ENCODE measurements around the gene SULT2B1.
"Not testable (repeated sequence)": the region's sequence is repeated elsewhere in the genome, so short reads cannot be mapped to it uniquely, and the experiment has no call there.

The SULT2B1 gene

DNA sequence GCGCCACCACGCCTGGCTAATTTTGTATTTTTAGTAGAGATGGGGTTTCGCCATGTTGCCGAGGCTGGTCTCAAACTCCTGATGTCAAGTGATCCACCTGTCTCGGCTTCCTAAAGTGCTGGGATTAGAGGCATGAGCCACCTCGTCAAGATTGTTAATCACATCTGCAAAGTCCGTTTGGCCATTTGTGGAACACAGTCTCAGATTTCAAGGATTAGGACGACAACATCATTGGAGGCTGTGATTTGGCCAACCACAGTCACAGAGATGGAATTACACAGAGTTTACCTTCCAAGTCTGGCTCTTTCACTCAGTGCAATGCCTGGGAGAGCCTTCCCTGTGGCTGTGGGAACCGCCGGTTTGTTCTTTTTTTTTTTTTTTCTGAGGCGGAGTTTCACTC is 17.8 kb downstream of the SULT2B1 start:
- TF ChIP-seq, protein P1, sequence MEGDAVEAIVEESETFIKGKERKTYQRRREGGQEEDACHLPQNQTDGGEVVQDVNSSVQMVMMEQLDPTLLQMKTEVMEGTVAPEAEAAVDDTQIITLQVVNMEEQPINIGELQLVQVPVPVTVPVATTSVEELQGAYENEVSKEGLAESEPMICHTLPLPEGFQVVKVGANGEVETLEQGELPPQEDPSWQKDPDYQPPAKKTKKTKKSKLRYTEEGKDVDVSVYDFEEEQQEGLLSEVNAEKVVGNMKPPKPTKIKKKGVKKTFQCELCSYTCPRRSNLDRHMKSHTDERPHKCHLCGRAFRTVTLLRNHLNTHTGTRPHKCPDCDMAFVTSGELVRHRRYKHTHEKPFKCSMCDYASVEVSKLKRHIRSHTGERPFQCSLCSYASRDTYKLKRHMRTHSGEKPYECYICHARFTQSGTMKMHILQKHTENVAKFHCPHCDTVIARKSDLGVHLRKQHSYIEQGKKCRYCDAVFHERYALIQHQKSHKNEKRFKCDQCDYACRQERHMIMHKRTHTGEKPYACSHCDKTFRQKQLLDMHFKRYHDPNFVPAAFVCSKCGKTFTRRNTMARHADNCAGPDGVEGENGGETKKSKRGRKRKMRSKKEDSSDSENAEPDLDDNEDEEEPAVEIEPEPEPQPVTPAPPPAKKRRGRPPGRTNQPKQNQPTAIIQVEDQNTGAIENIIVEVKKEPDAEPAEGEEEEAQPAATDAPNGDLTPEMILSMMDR (IDR thresholded peaks at IDR 0.05; ENCODE audit: extremely low read depth, insufficient read depth, missing control alignments), result no peak
- in situ Hi-C loops (cut with MboI; ENCODE audit: low pct_unique_long_range_greater_than_20kb, low sequenced_read_pairs, unreplicated experiment), result no loop called here
- DNase-seq (ENCODE audit: low spot score), result no peak

- in situ Hi-C loops (cut with MboI; ENCODE audit: low pct_unique_long_range_greater_than_20kb, low sequenced_read_pairs, unreplicated experiment), result no loop called here
- no peak for DNase-seq (ENCODE audit: low spot score)
- TF ChIP-seq, protein P1 (IDR thresholded peaks at IDR 0.05; ENCODE audit: extremely low read depth, insufficient read depth, missing control alignments), result no peak
Observed at GRCh38 chr19:48571378-48572162, 19.6 kb downstream of the SULT2B1 start.

DNA sequence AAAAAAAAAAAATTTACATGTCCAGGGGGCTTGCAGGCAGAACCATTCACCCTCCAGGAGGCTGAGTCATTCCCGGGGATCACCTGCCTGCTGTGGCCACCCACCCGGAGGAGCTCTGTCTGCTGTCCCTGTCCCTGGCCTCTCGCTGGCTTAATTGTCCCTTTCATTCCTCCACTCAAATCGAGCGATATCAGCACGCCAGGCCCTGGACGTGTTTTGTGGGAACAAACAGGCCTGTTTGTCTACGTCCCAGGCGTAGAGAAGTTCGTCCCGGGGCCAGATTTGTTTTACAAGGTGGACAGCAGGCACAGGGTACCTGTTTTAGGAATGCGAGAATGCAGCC is 21.2 kb downstream of the SULT2B1 start:
- TF ChIP-seq, protein P1 (IDR thresholded peaks at IDR 0.05; ENCODE audit: extremely low read depth, insufficient read depth, missing control alignments), result no peak
- in situ Hi-C loops (cut with MboI; ENCODE audit: low pct_unique_long_range_greater_than_20kb, low sequenced_read_pairs, unreplicated experiment), result no loop called here
- DNase-seq (ENCODE audit: low spot score), result no peak

- no peak for DNase-seq (ENCODE audit: low spot score)
- in situ Hi-C loops (cut with MboI; ENCODE audit: low pct_unique_long_range_greater_than_20kb, low sequenced_read_pairs, unreplicated experiment), result no loop called here
- TF ChIP-seq, protein P1 (IDR thresholded peaks at IDR 0.05; ENCODE audit: extremely low read depth, insufficient read depth, missing control alignments), result no peak
Observed at GRCh38 chr19:48575931-48576622, 24.1 kb downstream of the SULT2B1 start.

GRCh38 chr19:48577908-48578307 is 25.9 kb downstream of the SULT2B1 start:
- DNase-seq (ENCODE audit: low spot score); in situ Hi-C loops (cut with MboI; ENCODE audit: low pct_unique_long_range_greater_than_20kb, low sequenced_read_pairs, unreplicated experiment): not testable (repeated sequence)

DNA sequence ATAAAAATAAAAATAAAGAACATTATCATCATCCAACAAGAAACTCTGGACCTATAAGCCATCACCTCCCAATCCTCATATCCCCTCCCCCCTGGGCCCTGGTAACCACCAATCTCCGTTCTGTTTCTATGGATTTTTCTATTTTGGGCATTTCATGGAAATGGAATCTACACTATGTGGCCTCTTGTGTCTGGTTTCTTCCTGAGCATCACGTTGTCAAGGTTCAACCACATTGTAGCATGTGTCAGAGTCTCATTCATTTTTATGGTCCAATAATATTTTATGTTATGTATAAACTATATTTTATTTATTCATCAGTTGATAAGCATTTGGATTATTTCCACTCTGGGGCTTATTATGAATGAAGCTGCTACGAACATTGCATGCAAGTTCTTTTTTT is 26.9 kb downstream of the SULT2B1 start:
- TF ChIP-seq, protein P1 (IDR thresholded peaks at IDR 0.05; ENCODE audit: extremely low read depth, insufficient read depth, missing control alignments), result no peak
- in situ Hi-C loops (cut with MboI; ENCODE audit: low pct_unique_long_range_greater_than_20kb, low sequenced_read_pairs, unreplicated experiment), result no loop called here
- DNase-seq (ENCODE audit: low spot score), result no peak

DNA sequence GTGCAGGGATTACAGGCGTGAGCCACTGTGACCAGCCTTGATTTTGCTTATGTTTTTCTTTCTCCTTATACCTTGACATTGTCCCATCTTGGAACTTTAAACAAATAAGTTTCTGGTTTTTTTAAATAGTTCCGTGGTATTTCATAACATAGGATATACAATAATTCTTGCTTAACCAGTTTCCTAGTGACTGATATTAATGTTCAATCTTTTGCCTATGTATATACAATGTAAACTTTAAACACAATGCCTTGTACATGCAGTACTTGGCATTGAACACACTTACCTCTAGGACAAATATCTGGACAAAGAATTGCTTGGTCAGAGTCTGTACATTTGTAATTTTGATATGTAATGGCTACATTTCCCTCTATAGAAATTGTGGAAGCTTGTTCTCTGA is 30.2 kb downstream of the SULT2B1 start:
- TF ChIP-seq, protein P1 (IDR thresholded peaks at IDR 0.05; ENCODE audit: extremely low read depth, insufficient read depth, missing control alignments), result no peak
- DNase-seq (ENCODE audit: low spot score), result no peak
- in situ Hi-C loops (cut with MboI; ENCODE audit: low pct_unique_long_range_greater_than_20kb, low sequenced_read_pairs, unreplicated experiment), result loop anchor here (10.0 kb wide), 1 partner anchor 267 kb away; no protein-coding TSS in a partner anchor

All from GM13977 (cell line).